ENCODE measurements around the gene PROKR1. TPM values are rescaled to one million over a fixed set of nuclear protein-coding genes. Genes with fewer than 3 reads are reported as not detected.
"Not testable (repeated sequence)": the region's sequence is repeated elsewhere in the genome, so short reads cannot be mapped to it uniquely, and the experiment has no call there.

Gene PROKR1
- not detected for total RNA-seq

GRCh38 chr2:68643011-68643873 lies at the start of gene PROKR1:
Gene PROKR1 (plus strand): TSS chr2:68643579. CDS start chr2:68645822, 2,243 bp downstream.
- no peak for DNase-seq (ENCODE audit: low spot score)
- H3K27me3 ChIP-seq: peaks cover 0 to 11% of the 10 kb centered on the region in 2 donors
- no peaks in the 10 kb centered on the region for H3K36me3 ChIP-seq
- peaks cover 0 to 6% of the 10 kb centered on the region in 2 donors for H3K9me3 ChIP-seq
- no peak for TF ChIP-seq CTCF (IDR thresholded peaks at IDR 0.05)
- no peak within 1 kb of the TSS for H3K27ac ChIP-seq
- H3K4me3 ChIP-seq: peak within 1 kb of the TSS; percentile 31 to 53
- peaks cover 0 to 16% of the 10 kb centered on the region in 2 donors for H3K4me1 ChIP-seq

GRCh38 chr2:68594041-68594440 lies 49.3 kb upstream of the PROKR1 start:
- TF ChIP-seq CTCF (IDR thresholded peaks at IDR 0.05): no peak
- Histone ChIP-seq H3K4me1 (no peaks in the 10 kb centered on the region), H3K27ac (no peak overlapping the region), H3K9me3 (no peaks in the 10 kb centered on the region), H3K36me3 (no peaks in the 10 kb centered on the region), H3K27me3 (no peaks in the 10 kb centered on the region), H3K4me3 (no peak overlapping the region)
- DNase-seq (ENCODE audit: low spot score): no peak

DNA sequence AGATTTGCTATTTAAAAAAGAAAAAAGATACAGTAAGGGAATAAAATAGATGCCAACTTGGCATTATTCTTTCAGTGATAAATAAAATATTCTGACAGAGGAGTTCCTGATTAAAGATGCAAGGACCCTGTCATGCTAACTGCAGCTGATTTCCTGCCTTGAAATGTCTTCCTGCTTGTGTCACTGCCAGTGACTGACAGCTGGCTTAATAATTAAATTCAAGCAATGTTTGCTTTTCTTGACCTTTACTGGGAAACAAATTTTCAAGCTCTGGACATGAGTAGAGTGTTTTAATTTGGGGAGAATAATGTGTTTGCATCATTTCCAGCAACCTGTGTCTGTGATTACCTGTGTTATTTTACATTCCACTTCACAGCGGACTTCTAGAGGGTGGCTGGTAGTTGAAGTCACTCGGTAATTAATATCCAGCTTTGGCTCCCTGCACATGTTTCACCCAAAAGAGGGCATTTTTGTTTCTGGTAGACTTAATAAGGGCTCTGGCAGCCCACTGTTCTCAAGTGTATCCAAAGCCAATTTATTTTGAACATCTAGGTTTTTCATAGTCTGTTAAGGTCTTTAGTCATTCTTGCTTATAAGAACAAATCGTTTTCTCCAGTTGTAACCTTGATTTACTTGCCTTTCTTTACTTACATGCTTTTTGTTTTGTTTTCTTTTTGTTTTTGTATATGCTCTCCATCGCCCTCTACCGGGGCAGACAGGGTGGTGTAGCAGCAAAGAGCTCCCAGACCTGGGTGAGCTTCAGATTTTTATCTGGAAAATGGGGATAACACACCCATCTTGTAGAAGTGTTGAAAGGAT lies 48.5 kb upstream of the PROKR1 start:
- Histone ChIP-seq H3K4me1 (no peaks in the 10 kb centered on the region), H3K27me3 (no peaks in the 10 kb centered on the region), H3K4me3 (no peak overlapping the region), H3K9me3 (no peaks in the 10 kb centered on the region), H3K36me3 (no peaks in the 10 kb centered on the region), H3K27ac (no peak overlapping the region)
- no peak for DNase-seq (ENCODE audit: low spot score)
- peak; percentile 62 to 75 for TF ChIP-seq CTCF (IDR thresholded peaks at IDR 0.05)

- TF ChIP-seq CTCF (IDR thresholded peaks at IDR 0.05): peak in 1 of 2 donors; percentile 7
- not testable (repeated sequence) for H3K4me3 ChIP-seq; H3K9me3 ChIP-seq; DNase-seq (ENCODE audit: low spot score); H3K27me3 ChIP-seq; H3K4me1 ChIP-seq; H3K27ac ChIP-seq; H3K36me3 ChIP-seq
Measured at GRCh38 chr2:68595493-68595785, 47.9 kb upstream of the PROKR1 start.

DNA sequence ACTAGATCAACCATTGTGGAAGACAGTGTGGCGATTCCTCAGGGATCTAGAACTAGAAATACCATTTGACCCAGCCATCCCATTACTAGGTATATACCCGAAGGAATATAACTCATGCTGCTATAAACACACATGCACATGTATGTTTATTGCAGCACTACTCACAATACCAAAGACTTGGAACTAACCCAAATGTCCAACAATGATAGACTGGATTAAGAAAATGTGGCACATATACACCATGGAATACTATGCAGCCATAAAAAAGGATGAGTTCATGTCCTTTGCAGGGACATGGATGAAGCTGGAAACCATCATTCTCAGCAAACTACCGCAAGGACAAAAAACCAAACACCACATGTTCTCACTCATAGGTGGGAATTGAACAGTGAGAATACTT lies 42.9 kb upstream of the PROKR1 start:
- H3K4me3 ChIP-seq; H3K36me3 ChIP-seq; DNase-seq (ENCODE audit: low spot score); H3K4me1 ChIP-seq; H3K27me3 ChIP-seq; H3K27ac ChIP-seq: not testable (repeated sequence)
- H3K9me3 ChIP-seq: peaks cover 5 to 28% of the 10 kb centered on the region in 2 donors

- Histone ChIP-seq H3K4me3 (no peak overlapping the region), H3K9me3 (peaks cover 5 to 28% of the 10 kb centered on the region in 2 donors)
- no peak for TF ChIP-seq CTCF (IDR thresholded peaks at IDR 0.05)
Measured at GRCh38 chr2:68603059-68603458, 40.3 kb upstream of the PROKR1 start.

More at GRCh38 chr2:68603059-68603458, 40.3 kb upstream of the PROKR1 start:
- Histone ChIP-seq H3K27me3 (no peaks in the 10 kb centered on the region), H3K4me1 (no peaks in the 10 kb centered on the region), H3K27ac (no peak overlapping the region), H3K36me3 (no peaks in the 10 kb centered on the region)
- no peak for DNase-seq (ENCODE audit: low spot score)

Measured in right atrium auricular region (tissue), 2 donors.